ENCODE data around the gene GEMIN4.

DNA sequence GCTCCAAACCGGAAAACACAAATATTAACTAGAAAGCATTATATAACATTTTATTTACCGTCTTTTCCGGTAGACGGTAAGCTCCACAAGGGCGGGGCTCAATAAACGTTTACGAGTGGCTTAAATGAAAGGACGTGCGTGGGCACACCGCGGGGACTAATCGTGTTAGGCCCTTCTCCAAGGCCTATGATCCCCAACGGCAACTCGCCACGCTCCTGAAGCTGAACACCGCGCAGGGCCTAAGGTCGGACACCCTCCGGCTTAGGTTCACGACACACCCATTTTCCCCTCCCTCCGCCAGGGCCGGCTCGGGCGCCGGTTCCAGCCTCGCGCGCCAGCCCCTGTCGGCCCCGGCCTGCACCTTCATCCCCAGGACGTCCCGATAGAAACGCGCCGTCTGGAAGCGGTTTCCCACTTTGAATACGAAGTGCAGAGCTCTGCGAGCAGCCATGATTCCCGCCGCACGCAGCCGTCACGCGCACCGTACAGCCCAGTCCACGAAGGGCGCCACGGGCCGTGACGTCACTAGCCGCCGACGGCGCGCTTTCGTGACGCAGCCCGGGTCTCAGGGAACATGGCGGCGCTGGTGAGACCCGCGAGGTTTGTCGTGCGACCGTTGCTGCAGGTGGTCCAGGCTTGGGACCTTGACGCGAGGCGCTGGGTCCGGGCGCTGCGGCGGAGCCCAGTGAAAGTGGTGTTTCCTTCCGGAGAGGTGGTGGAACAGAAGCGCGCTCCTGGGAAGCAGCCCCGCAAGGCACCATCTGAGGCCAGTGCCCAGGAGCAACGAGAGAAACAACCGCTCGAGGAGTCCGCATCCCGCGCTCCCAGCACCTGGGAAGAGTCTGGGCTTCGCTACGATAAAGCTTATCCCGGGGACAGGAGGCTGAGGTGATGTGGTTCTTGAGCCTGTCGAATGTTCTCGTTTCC is 30.0 kb upstream of the GEMIN4 start, which contains the start of the genes GLOD4 and MRM3:
- TF ChIP-seq, protein P1, sequence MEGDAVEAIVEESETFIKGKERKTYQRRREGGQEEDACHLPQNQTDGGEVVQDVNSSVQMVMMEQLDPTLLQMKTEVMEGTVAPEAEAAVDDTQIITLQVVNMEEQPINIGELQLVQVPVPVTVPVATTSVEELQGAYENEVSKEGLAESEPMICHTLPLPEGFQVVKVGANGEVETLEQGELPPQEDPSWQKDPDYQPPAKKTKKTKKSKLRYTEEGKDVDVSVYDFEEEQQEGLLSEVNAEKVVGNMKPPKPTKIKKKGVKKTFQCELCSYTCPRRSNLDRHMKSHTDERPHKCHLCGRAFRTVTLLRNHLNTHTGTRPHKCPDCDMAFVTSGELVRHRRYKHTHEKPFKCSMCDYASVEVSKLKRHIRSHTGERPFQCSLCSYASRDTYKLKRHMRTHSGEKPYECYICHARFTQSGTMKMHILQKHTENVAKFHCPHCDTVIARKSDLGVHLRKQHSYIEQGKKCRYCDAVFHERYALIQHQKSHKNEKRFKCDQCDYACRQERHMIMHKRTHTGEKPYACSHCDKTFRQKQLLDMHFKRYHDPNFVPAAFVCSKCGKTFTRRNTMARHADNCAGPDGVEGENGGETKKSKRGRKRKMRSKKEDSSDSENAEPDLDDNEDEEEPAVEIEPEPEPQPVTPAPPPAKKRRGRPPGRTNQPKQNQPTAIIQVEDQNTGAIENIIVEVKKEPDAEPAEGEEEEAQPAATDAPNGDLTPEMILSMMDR (IDR thresholded peaks at IDR 0.05; ENCODE audit: borderline replicate concordance, extremely low read depth, low read length, poor library complexity, severe bottlenecking): peak; percentile 14
- TF ChIP-seq EZH2 (IDR thresholded peaks at IDR 0.05; ENCODE audit: borderline replicate concordance, low read depth, low read length, severe bottlenecking): no peak
